Subcutaneous adipose tissue (tissue), 4 donors: ENCODE data around the gene CCL4. TPM values are rescaled to one million over a fixed set of nuclear protein-coding genes. Genes with fewer than 3 reads are reported as not detected.

Source experiments
- total RNA-seq, 4 donors: library from RNA; depleted of rRNA; stranded (reverse); fragments of >200 nt; gene quantifications; one replicate each; pipeline ENCODE4 v1.1.0, GENCODE V29; 2016
- TF ChIP-seq, protein P1 (sequence below): fragments of 450-650 bp; IDR thresholded peaks from one replicate; pipeline ENCODE4 v1.5.1; 2016; ENCODE audit warnings: low read depth, mild to moderate bottlenecking, control low read depth, antibody characterized with exemption, moderate library complexity

Gene CCL4
- total RNA-seq, 4 donors from 2014 or later: 2.2 to 4.2 (median 3.1) TPM; not detected in 1

DNA sequence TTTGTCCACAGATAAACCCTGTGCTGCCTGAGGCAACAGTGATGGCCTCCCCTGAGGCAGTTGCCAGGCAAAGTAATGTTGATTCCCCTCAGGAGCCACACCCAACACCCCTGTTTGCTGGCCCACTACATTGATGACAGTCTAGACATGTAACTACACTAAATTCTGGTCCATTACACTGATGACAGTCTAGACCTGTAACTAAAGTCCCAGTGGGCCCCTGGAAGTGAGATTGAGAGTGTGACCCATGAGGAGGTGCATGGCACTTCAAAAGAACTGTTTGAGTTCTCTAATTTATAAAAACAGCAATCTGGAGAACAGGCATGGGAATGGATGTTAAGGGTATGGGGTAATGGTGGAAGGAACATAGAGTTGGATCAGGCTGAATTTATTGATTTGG lies 8.9 kb downstream of the CCL4 start:
- TF ChIP-seq, protein P1, sequence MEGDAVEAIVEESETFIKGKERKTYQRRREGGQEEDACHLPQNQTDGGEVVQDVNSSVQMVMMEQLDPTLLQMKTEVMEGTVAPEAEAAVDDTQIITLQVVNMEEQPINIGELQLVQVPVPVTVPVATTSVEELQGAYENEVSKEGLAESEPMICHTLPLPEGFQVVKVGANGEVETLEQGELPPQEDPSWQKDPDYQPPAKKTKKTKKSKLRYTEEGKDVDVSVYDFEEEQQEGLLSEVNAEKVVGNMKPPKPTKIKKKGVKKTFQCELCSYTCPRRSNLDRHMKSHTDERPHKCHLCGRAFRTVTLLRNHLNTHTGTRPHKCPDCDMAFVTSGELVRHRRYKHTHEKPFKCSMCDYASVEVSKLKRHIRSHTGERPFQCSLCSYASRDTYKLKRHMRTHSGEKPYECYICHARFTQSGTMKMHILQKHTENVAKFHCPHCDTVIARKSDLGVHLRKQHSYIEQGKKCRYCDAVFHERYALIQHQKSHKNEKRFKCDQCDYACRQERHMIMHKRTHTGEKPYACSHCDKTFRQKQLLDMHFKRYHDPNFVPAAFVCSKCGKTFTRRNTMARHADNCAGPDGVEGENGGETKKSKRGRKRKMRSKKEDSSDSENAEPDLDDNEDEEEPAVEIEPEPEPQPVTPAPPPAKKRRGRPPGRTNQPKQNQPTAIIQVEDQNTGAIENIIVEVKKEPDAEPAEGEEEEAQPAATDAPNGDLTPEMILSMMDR: no peak

DNA sequence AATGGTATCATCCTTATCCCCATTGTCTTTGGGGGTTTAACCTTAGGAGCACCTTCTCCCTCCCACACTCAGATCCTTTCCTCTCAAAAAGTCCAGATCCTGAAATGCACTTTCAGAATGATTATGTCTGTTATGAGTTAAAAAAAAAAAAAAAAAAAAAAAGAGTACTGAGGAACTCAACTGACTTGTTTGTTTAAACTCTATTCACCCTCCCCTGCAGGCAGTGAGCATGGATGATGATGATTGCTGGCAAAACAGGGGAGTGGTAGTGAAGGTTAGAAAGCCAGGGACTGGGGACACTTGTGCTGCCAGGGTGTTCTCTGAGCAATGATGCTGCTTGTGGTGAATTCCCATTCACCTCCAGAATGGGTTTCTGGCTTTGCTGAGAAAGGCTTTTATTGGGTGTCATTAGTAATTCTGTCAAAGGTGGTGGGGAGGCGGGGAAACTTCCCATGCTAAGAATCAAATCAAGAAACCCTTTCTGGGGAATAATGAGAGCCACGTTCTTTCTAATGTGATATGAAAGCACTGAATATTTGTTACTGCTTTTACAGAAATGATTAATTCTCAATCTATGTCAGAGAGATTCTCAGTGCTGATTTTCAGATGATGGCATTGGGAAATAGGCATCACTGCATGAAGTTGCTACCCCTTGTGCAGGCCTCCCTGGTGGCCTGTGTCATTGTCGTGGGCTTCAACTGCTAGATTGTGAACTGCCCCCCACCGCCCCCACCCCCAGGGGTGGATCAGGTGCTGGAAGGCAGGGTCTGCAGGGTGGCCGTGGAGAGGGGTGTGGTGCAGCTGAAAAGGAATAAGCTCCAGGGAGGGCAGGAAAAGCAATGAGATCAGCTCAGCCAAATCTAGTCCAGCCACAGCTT lies 14.1 kb downstream of the CCL4 start:
- TF ChIP-seq, protein P1: no peak

DNA sequence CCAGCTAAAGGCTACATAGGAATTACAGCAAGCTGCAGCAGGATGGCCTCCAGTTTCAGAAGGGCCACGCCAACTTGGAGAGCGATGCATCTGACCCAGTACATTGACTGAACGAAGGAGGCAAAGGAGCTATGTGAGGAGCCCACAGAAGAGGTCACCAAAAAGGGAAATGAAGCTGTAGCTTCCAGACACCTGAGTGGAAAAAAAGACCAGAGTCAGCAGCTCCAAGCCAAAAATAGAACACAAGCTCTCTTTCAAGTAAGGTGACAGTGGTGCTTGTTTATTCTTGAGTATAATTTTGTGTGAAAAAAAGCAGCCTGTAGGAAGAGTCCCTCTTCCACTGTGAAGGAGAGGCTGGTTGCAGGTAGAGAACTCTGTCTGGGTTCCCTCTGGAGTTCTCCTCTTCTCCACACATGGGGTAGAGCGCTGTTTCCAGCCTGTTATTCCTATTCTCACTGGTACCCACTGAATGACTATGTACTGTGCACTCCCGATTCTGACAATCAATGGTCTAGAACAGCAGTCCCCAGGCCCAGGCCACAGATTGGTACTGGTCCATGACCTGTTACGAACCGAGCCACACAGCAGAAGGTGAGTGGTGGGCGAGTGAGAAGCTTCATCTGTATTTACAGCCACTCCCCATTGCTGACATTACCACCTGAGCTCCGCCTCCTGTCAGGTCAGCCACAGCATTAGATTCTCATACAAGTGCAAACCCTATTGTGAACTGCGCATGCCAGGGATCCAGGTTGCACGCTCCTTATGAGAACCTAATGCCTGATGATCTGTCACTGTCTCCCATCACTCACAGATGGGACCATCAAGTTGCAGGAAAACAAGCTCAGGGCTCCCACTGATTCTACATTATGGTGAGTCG lies 15.1 kb downstream of the CCL4 start:
- TF ChIP-seq, protein P1: no peak

DNA sequence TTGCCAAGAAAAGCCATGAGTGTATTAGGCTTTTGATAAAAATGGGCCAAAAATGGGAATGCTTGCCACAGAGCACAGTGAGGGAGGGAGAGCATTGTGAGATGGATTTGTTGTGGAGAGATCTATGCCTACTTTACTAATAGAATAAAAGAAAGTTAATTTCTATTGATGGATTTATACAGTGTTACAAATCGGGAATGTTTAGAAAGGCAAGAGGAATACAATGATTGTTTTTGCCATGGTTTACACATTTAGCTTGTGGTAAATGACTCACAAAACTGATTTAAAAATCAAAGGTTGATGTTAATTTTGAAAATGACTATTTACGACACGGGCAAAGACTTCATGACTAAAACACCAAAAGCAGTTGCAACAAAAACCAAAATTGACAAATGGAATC lies 16.6 kb downstream of the CCL4 start:
- TF ChIP-seq, protein P1: no peak

DNA sequence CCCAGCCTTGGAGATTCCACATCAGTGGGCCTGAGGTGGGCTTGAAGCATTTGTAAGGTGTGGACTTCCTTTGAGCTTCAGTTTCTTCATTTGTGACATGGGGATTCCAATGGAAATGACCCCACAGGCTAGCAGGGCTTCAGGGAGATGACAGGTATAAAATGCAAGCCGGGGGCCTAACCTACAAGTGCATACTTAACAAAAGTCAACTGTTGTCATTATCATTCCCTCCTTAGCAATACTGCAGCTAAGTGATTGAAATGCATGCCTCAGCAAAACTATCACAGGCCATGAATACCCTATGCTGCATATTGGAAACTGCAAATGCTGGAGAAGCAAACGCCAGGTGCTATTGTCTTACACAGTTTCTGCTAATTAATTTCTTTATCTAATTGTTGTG lies 19.8 kb downstream of the CCL4 start:
- TF ChIP-seq, protein P1: no peak

DNA sequence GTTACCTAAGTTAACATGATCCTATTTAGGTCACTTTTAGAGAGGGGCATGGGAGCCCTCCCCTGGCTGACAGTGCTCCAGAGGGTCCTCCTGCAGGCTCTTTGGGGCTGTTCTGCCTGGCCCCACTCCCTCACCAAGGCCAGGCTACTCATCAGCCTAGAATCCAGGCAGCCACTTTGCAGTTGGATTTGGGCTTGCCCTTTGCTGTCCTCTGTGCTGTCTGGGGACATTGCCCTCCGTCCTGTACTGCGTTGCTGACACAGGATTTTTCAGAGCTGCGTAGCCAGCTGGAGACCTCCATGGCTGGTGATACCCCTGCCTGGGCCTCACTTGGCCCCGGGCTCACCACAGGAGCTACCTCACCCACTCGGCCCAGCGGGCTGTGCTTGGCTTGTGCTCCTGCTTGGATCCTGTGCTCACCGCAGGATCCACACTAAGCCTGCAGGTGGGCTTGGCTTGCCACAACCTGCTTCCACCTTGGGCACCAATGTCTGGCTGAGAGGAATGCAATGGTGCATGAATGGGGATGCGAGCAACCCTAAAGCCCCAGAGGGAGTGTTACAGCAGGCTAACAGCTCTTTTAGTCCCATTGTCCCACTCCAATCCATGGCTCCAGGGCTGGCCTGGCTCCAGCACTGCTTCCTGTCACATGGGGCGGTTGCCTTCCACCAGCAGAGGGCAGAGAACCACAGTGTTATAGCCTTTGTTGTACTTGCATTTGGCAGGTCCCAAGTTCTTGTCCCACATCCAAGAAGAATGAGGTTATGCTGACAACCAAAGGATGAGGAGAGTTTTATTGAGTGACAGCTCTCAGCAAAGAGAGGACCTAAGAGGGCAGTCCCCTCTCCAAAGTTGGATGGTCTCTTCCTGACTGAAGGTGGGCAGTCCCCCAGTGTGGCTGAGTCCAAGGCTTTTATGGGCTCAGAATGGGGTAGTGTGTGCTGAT lies 21.5 kb downstream of the CCL4 start:
- TF ChIP-seq, protein P1: no peak
